ENCODE measurements around the gene RILPL1.

RILPL1 gene

GRCh38 chr12:123526542-123527080 lies 6.9 kb downstream of the RILPL1 start:
- Histone ChIP-seq H3K27me3 (ENCODE audit: insufficient read depth, low read depth) (no peaks in the 10 kb centered on the region), H3K4me2 (no peak overlapping the region), H3K36me3 (ENCODE audit: insufficient read depth) (no peaks in the 10 kb centered on the region), H3K4me3 (IDR thresholded peaks at IDR 0.05; ENCODE audit: insufficient read depth, low read depth, low read length) (no peak overlapping the region), H3K4me1 (ENCODE audit: low read depth, poor library complexity, severe bottlenecking) (no peaks in the 10 kb centered on the region), H3K79me2 (ENCODE audit: insufficient read depth, low read depth) (no peaks in the 10 kb centered on the region), H3K9ac (no peak overlapping the region), H2AFZ (ENCODE audit: low read depth) (no peak overlapping the region), H3K27ac (no peak overlapping the region), H4K20me1 (ENCODE audit: insufficient read depth) (no peaks in the 10 kb centered on the region)
- no peak for TF ChIP-seq CTCF (conservative IDR thresholded peaks at IDR 0.05; ENCODE audit: low read depth, low read length)

- no peaks in the 10 kb centered on the region for H3K36me3 ChIP-seq (ENCODE audit: insufficient read depth)
- H3K4me2 ChIP-seq, result no peak overlapping the region
- no peaks in the 10 kb centered on the region for H4K20me1 ChIP-seq (ENCODE audit: insufficient read depth)
- H3K27ac ChIP-seq, result no peak overlapping the region
- H2AFZ ChIP-seq (ENCODE audit: low read depth), result no peak overlapping the region
- H3K79me2 ChIP-seq (ENCODE audit: insufficient read depth, low read depth), result no peaks in the 10 kb centered on the region
- H3K4me1 ChIP-seq (ENCODE audit: low read depth, poor library complexity, severe bottlenecking), result no peaks in the 10 kb centered on the region
- H3K9ac ChIP-seq, result no peak overlapping the region
- TF ChIP-seq CTCF (conservative IDR thresholded peaks at IDR 0.05; ENCODE audit: low read depth, low read length), result no peak
- no peak overlapping the region for H3K4me3 ChIP-seq (IDR thresholded peaks at IDR 0.05; ENCODE audit: insufficient read depth, low read depth, low read length)
- H3K27me3 ChIP-seq (ENCODE audit: insufficient read depth, low read depth), result no peaks in the 10 kb centered on the region
Measured at GRCh38 chr12:123524378-123524777, 9.1 kb downstream of the RILPL1 start.

- Histone ChIP-seq H2AFZ (ENCODE audit: low read depth) (no peak overlapping the region), H4K20me1 (ENCODE audit: insufficient read depth) (no peaks in the 10 kb centered on the region), H3K27ac (no peak overlapping the region), H3K4me2 (no peak overlapping the region), H3K9ac (no peak overlapping the region), H3K27me3 (ENCODE audit: insufficient read depth, low read depth) (no peaks in the 10 kb centered on the region), H3K36me3 (ENCODE audit: insufficient read depth) (no peaks in the 10 kb centered on the region), H3K79me2 (ENCODE audit: insufficient read depth, low read depth) (no peaks in the 10 kb centered on the region), H3K4me1 (ENCODE audit: low read depth, poor library complexity, severe bottlenecking) (no peaks in the 10 kb centered on the region), H3K4me3 (IDR thresholded peaks at IDR 0.05; ENCODE audit: insufficient read depth, low read depth, low read length) (no peak overlapping the region)
- TF ChIP-seq CTCF (conservative IDR thresholded peaks at IDR 0.05; ENCODE audit: low read depth, low read length), result no peak
Measured at GRCh38 chr12:123523518-123523917, 10.0 kb downstream of the RILPL1 start.

- Histone ChIP-seq H3K27ac (no peak overlapping the region), H3K27me3 (ENCODE audit: insufficient read depth, low read depth) (no peaks in the 10 kb centered on the region), H3K4me2 (no peak overlapping the region), H3K4me3 (IDR thresholded peaks at IDR 0.05; ENCODE audit: insufficient read depth, low read depth, low read length) (no peak overlapping the region), H3K4me1 (ENCODE audit: low read depth, poor library complexity, severe bottlenecking) (no peaks in the 10 kb centered on the region), H3K36me3 (ENCODE audit: insufficient read depth) (no peaks in the 10 kb centered on the region), H4K20me1 (ENCODE audit: insufficient read depth) (no peaks in the 10 kb centered on the region), H3K79me2 (ENCODE audit: insufficient read depth, low read depth) (no peaks in the 10 kb centered on the region), H2AFZ (ENCODE audit: low read depth) (no peak overlapping the region), H3K9ac (no peak overlapping the region)
- no peak for TF ChIP-seq CTCF (conservative IDR thresholded peaks at IDR 0.05; ENCODE audit: low read depth, low read length)
Measured at GRCh38 chr12:123522164-123522563, 11.4 kb downstream of the RILPL1 start.
